HG03103 (cell line): ENCODE data around the gene FBXL19.

Source experiments
- ATAC-seq: cut with Tn5 transposase; IDR thresholded peaks from one replicate; pipeline ENCODE4 v1.9.1; 2021; ENCODE audit warnings: low read depth; ENCODE audit not compliant: unreplicated experiment

FBXL19 gene

DNA sequence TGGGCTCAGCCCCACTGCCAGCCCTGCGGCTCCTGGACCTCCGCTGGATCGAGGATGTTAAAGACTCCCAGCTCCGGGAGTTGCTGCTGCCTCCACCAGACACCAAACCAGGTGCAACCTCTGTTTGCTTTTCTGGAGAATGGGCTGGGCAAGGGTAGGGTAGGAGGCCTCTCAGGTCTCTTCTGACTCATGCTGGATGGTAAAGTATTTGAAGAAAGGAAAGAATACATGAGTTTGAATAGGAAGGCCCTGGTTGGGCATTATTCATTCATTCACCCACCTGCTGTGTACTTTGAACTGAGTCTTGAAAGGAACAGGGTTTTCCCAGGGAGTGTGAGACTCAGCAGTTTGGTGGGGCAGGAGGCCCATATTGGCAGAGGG is 19.0 kb downstream of the FBXL19 start:
- no peak for ATAC-seq

DNA sequence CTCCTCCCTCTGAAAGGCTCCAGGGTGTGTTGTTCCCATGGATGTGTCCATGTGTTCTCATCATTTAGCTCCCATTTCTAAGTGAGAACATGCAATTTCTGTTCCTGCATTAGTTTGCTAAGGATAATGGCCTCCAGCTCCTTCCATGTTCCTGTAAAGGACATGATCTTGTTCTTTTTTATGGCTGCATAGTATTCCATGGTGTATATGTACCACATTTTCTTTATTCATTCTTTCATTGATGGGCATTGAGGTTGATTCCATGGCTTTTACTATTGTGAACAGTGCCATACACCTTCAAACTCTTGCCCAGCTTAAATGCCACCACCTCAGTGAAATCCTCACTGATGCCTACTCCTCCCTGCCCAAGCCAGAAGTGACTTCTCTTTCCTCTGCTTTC is 21.0 kb downstream of the FBXL19 start:
- no peak for ATAC-seq

- ATAC-seq: no peak
These were observed 23.5 kb downstream of the FBXL19 start for GRCh38 chr16:30946671-30947540.

DNA sequence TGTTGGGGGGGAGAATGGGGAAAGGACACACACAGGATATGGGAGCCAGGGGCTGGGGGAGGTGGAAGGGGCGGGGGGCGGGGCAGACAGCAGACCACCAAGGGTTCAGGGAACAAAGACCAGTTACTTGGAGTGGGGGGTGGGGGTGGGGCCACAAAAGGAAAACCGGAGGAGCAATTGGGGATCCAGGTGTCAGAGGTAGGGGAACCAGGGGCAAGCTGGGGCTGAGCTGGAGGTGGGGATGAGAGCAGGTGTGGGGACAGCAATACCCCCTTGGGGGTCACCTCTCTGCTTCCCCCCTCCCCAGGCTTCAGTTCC is 24.1 kb downstream of the FBXL19 start:
- ATAC-seq: no peak

- peak; percentile 5 for ATAC-seq
These were observed 24.7 kb downstream of the FBXL19 start for GRCh38 chr16:30947859-30948666.

- ATAC-seq: peak; percentile 46
These were observed 25.6 kb downstream of the FBXL19 start, which contains the start of gene ORAI3 for GRCh38 chr16:30948667-30949649. Gene ORAI3 (plus strand): TSS chr16:30949068. CDS start chr16:30949290, 222 bp downstream.

- ATAC-seq: peak; percentile 51
These were observed 26.5 kb downstream of the FBXL19 start for GRCh38 chr16:30949650-30950515.

DNA sequence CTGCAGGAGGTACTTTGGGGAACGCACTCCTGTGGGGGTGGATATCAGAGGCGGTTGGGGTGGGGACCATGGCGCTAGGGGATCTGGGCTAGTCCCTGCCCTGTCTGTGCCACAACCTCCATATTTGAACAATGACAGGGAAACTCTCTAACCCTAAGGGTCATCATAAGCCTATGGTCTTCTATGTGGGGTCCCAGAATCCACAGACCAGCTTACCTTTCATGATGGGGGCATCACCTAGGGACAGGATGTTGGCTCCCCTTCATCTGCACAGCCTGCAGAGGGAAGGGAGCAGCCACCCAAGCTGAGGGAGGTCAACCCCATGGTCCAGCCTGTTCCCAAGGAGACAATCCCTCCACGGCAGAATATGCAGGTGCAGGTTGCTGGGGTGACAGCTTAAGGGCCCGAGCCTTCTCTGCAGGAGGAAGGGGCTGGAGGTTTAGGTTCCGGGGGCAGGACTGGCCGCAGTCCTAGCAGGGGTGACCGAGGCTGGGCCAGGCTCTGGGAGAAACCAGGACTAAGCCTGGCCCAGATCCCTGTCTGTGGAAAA is 27.2 kb downstream of the FBXL19 start:
- ATAC-seq: no peak

- ATAC-seq: no peak
These were observed 27.8 kb downstream of the FBXL19 start for GRCh38 chr16:30951193-30951592.

GRCh38 chr16:30951750-30952149 is 28.4 kb downstream of the FBXL19 start:
- ATAC-seq: no peak

DNA sequence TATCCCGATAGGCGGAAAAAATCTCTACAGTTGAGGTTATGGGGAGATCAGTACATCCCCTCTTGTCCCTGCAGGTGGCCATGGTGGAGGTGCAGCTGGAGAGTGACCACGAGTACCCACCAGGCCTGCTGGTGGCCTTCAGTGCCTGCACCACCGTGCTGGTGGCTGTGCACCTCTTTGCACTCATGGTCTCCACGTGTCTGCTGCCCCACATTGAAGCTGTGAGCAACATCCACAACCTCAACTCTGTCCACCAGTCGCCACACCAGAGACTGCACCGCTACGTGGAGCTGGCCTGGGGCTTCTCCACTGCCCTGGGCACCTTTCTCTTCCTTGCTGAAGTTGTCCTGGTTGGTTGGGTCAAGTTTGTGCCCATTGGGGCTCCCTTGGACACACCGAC is 29.7 kb downstream of the FBXL19 start:
- no peak for ATAC-seq

DNA sequence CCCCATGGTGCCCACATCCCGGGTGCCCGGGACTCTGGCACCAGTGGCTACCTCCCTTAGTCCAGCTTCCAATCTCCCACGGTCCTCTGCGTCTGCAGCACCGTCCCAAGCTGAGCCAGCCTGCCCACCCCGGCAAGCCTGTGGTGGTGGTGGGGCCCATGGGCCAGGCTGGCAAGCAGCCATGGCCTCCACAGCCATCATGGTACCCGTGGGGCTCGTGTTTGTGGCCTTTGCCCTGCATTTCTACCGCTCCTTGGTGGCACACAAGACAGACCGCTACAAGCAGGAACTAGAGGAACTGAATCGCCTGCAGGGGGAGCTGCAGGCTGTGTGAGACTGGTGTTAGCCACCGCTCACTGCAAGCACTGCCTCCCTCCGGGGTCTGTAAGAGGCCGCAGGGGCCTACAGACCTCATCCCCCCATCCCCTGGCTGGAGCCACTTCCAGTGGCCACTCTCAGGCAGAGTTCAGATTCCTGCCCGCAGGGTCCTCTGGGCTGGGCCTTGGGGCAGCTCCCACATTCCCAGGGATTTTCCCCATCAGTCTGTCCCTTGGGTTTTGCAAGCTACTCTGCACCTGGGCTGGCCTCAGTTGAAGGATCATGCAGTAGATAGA is 30.2 kb downstream of the FBXL19 start:
- no peak for ATAC-seq

GRCh38 chr16:30954993-30955392 is 31.6 kb downstream of the FBXL19 start:
- ATAC-seq: no peak

DNA sequence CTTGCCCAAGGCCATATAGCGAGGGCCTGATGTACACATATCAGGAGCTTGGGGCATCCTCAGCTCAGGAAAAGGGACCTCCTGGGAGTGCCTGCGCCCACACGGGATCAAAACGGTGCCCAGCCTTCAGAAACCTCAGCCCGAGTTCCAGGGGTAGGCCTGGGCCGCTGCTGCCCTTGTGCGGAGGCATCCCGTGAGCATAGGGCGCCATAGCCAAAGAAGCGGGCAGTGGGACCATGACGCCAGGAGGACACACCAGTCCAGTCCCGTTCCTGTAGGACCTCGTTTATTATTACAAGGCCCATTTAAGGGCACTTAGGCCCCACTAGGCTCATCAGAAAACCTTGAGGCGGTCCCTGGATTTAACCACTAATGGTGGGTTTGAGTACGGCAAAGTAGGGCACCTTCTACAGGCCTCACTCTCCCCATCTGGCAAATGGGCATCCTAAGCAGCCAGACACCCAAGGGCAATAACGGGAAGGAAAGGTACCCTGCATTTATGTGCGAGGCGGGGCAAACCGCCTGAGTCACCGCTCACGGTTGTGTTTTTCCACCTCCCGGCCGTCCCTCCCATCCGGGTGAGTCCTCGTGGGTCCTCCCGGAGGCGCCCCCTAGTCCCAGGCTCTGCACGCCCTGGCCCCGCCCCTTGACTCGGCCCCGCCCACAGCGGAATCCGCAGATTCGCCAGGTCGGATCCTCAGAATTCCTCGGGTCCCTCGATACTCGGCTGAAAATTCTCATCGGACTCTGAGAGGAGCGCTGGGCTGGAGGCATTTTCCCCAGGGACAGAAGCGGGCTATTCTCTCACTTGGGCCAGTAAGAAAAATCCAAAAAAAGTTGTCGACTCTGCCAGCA is 33.5 kb downstream of the FBXL19 start:
- peak; percentile 46 for ATAC-seq

DNA sequence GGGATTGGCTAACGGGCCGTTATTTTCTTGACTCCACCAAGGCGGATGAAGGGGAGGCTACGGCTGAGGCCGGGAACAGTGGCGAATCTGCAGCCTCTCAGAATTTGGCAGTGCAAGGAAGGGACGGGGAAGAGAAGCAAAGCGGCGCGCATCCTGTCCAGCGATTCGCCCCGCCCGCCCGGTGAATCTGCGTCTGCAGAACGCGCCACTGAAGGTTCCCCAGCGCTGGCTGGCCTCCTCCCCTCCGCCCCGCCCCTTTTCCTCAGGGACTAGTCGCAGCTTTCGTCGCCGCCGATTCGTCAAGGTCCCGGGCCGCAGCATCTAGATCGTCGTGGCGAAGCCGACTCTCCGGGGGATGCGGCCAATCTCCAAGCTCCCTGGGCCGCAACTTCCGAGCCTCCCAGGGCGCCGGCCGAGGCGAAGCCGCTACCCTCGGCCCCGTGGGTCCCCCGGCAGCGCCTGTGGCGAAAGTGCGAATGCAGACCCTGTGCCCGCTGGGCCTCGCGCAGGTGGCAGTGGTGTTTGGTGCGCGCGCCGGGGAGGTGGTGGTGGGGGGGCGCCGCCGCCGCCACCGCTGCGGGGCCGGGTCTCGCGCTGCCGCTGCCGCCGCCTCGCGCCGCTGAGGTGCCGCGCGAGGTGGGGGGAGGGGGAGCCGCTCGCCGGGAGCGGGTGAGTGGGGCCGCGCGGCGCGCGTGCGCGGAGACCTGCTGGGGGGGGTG is 34.2 kb downstream of the FBXL19 start, which contains the start of gene SETD1A:
Gene SETD1A, plus strand, starts transcription at position 299 of the 719 bp plus-strand sequence. CDS start 978 bp downstream, outside the sequence.
- ATAC-seq: peak; percentile 49

DNA sequence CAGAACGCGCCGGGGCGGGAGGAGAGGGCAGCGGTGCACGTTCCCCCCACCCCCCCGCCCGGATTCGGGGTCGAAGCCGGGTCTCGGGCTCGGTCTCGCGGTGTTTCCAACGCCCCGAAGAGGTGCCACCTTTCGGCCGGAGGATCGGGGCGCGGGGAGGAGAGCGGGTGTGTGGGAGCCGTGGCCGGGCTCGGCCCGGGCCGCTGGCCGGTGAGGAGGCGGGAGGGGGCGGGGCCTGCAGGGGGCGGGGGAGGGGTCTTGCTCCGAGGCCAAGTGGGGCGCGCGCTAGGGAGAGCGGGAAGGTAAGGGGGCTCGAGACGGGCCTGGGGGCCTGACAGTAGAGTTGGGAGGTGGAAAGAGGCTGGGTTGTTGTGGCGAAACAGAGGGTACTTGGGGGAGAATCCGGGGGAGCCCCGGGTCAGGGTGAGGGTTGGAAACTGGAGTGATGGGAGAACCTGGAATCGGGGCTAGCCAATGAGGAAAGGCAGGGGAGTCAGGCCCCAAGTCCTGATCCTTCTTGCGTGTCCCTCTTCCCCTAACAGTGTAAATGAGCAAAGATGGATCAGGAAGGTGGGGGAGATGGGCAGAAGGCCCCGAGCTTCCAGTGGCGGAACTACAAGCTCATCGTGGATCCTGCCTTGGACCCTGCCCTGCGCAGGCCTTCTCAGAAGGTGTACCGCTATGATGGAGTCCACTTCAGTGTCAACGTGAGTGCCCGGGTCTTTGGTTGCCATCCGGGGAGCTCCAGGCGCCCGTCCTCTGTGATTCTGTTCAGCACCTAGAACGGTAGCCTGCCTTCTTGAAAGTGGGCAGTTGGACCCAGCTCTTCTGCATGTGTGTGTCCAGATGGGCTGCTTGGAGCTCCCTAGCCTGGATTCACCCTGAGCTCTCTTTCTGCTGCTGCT is 35.1 kb downstream of the FBXL19 start:
- ATAC-seq: peak; percentile 25
